HEK293 (cell line): ENCODE measurements around the gene HSD17B2.

ENCODE experiments used
- SALL2 ChIP-seq: fragments of 450-650 bp; formaldehyde crosslinking; IDR thresholded peaks from 2 replicates; pipeline ENCODE4 v1.5.0; 2017; ENCODE audit warnings: missing biosample characterization, mild to moderate bottlenecking, missing genetic modification characterization, borderline replicate concordance
- TCF7L2 ChIP-seq: IDR thresholded peaks from 2 replicates; pipeline ENCODE4 v1.6.1; 2011; ENCODE audit warnings: low read depth, mild to moderate bottlenecking, inconsistent platforms, low read length, moderate library complexity, borderline replicate concordance
- YY1 ChIP-seq: fragments of 450-650 bp; formaldehyde crosslinking; IDR thresholded peaks from 2 replicates; pipeline ENCODE4 v1.5.1; 2018; ENCODE audit warnings: missing biosample characterization, missing genetic modification characterization
- ZBTB1 ChIP-seq: fragments of 450-650 bp; formaldehyde crosslinking; IDR thresholded peaks from 2 replicates; pipeline ENCODE4 v1.5.1; 2016; ENCODE audit warnings: missing biosample characterization, missing genetic modification characterization
- ZBTB21 ChIP-seq: fragments of 450-650 bp; formaldehyde crosslinking; IDR thresholded peaks from 2 replicates; pipeline ENCODE4 v1.5.1; 2017; ENCODE audit warnings: missing biosample characterization, missing genetic modification characterization
- ZBTB49 ChIP-seq: fragments of 450-650 bp; formaldehyde crosslinking; IDR thresholded peaks from 2 replicates; pipeline ENCODE4 v1.5.1; 2016; ENCODE audit warnings: missing biosample characterization, missing genetic modification characterization, low read depth
- ZBTB8A ChIP-seq: fragments of 450-650 bp; formaldehyde crosslinking; IDR thresholded peaks from 2 replicates; pipeline ENCODE4 v1.5.1; 2016; ENCODE audit warnings: missing biosample characterization, missing genetic modification characterization
- ZNF560 ChIP-seq: fragments of 450-650 bp; formaldehyde crosslinking; IDR thresholded peaks from 2 replicates; pipeline ENCODE4 v1.5.1; 2017; ENCODE audit warnings: missing biosample characterization, missing genetic modification characterization, borderline replicate concordance
- ZNF677 ChIP-seq: fragments of 450-650 bp; IDR thresholded peaks from 2 replicates; pipeline ENCODE4 v1.5.0; 2018; ENCODE audit warnings: missing biosample characterization, mild to moderate bottlenecking, missing genetic modification characterization, moderate library complexity
- TF ChIP-seq, protein P1 (sequence below): fragments of 450-650 bp; formaldehyde crosslinking; IDR thresholded peaks from 2 replicates; pipeline ENCODE4 v1.5.1; 2016; ENCODE audit warnings: missing biosample characterization, missing genetic modification characterization

- TF ChIP-seq YY1 (no peak), ZBTB8A (tag by site-specific recombination) (no peak), ZBTB1 (no peak), TCF7L2 (no peak), ZNF677 (tag by site-specific recombination) (no peak), ZNF560 (tag by site-specific recombination) (no peak), ZBTB49 (tag by site-specific recombination) (no peak), ZBTB21 (tag by site-specific recombination) (no peak), SALL2 (no peak)
- TF ChIP-seq, protein P1, sequence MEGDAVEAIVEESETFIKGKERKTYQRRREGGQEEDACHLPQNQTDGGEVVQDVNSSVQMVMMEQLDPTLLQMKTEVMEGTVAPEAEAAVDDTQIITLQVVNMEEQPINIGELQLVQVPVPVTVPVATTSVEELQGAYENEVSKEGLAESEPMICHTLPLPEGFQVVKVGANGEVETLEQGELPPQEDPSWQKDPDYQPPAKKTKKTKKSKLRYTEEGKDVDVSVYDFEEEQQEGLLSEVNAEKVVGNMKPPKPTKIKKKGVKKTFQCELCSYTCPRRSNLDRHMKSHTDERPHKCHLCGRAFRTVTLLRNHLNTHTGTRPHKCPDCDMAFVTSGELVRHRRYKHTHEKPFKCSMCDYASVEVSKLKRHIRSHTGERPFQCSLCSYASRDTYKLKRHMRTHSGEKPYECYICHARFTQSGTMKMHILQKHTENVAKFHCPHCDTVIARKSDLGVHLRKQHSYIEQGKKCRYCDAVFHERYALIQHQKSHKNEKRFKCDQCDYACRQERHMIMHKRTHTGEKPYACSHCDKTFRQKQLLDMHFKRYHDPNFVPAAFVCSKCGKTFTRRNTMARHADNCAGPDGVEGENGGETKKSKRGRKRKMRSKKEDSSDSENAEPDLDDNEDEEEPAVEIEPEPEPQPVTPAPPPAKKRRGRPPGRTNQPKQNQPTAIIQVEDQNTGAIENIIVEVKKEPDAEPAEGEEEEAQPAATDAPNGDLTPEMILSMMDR = no peak
Measured at GRCh38 chr16:82147546-82147945, 112.5 kb downstream of the HSD17B2 start.
